Measurements from ENCODE around the gene THBS2.
"Not testable (repeated sequence)": the region's sequence is repeated elsewhere in the genome, so short reads cannot be mapped to it uniquely, and the experiment has no call there.

GRCh38 chr6:169270077-169270380 is 16.4 kb upstream of the THBS2 start:
- TF ChIP-seq CTCF, POLR2A (IDR thresholded peaks at IDR 0.05): not testable (repeated sequence)

All from Peyer's patch (tissue), 4 donors.